Measurements from ENCODE around the gene ACSF3. TPM values are rescaled to one million over a fixed set of nuclear protein-coding genes. Genes with fewer than 3 reads are reported as not detected.

The ACSF3 gene
- total RNA-seq, 1 donor = 46.6 TPM

- no peak for DNase-seq (ENCODE audit: low read depth in 2 of 3, low spot score in 2 of 3)
Measured at GRCh38 chr16:89140981-89141883, 47.6 kb downstream of the ACSF3 start.

- no peak for DNase-seq (ENCODE audit: low read depth in 2 of 3, low spot score in 2 of 3)
Measured at GRCh38 chr16:89141884-89142267, 48.2 kb downstream of the ACSF3 start.

DNA sequence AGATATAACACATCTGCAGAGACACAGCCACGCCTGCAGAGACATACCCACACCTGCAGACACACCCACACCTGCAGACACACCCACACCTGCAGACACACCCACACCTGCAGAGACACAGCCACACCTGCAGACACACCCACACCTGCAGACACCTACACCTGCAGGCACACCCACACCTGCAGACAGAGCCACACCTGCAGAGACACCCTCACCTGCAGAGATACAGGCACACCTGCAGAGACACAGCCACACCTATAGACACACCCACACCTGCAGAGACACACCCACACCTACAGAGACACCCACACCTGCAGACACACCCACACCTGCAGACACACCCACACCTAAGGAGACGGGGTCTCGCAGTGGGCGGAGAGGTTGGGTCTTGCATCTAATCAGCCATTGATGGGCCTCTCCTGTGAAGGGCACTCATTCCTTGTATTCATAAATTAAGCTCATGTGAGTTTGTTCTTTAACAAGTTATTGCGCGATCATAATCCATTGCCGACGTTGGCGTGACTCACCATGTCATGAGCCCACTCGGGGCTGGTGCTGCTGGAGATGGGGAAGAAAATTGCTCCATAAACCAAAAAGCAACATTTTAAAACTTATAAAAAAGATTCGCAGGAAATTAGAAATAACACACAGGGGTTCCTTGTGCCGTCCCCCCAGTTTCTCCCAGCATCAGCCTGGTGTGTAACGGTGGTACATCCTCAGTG is 49.0 kb downstream of the ACSF3 start:
- no peak for DNase-seq (ENCODE audit: low read depth in 2 of 3, low spot score in 2 of 3)

DNA sequence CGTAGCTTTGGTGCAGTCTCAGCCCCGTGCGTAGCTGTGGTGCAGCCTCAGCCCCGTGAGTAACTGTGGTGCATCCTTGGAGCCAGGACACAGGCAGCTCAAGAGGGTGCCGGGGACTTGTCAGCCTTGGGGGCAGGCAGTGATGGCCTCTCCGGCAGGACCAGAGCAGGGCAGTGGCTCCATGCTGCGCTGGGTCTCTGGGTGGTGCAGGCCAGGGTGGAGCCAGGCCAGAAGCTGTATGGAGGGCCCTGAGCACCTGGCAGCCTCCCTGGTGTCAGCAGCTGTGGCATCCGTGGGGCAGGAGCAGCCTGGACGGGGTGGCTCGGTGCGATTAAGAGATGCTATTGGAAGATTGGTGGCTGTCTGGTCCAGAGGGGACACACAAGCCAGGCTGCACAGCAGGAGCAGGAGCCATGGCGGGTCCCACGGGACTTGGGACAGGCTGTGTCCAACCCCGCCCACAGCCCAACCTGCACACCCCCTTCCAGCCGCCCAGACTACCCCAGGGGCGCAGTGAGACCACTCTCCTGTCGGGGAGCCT is 49.6 kb downstream of the ACSF3 start:
- no peak for DNase-seq (ENCODE audit: low read depth in 2 of 3, low spot score in 2 of 3)

- DNase-seq (ENCODE audit: low read depth in 2 of 3, low spot score in 2 of 3) = no peak
Measured at GRCh38 chr16:89143911-89144675, 50.4 kb downstream of the ACSF3 start.

GRCh38 chr16:89144681-89145080 is 51.0 kb downstream of the ACSF3 start:
- no peak for DNase-seq (ENCODE audit: low read depth in 2 of 3, low spot score in 2 of 3)

DNA sequence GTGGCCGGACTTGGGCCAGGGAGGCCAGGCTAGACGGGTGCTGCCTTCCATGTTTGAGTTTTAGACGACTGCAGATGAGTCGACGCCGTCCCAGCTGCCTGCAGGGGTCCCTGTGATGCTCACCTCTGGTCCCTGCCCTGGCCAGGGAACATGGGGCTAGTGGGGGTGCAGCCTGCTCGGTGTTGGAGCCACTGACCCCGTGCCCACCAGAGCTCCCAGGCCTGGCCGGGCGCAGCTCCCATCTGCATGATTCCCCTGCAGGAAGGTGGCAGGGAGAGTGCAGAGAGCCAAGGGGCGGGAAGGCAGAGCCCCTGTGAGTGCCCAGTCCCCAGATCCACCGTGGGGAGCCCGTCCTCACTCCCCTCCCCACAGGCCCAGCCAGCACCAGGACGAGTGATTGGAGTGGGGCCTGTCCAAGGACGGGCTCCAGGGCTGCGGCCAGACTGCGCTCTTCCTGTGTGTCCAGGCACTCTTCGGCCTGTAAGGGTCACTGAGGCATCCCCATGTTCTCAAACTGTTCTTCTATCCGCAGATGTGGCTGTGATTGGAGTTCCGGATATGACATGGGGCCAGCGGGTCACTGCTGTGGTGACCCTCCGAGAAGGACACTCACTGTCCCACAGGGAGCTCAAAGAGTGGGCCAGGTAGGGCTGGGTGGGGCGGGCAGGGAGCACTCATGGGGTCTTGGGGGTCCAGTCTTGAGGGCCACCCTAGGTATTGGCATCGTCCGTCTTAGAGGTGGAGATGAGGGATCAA is 51.9 kb downstream of the ACSF3 start:
- no peak for DNase-seq (ENCODE audit: low read depth in 2 of 3, low spot score in 2 of 3)

DNA sequence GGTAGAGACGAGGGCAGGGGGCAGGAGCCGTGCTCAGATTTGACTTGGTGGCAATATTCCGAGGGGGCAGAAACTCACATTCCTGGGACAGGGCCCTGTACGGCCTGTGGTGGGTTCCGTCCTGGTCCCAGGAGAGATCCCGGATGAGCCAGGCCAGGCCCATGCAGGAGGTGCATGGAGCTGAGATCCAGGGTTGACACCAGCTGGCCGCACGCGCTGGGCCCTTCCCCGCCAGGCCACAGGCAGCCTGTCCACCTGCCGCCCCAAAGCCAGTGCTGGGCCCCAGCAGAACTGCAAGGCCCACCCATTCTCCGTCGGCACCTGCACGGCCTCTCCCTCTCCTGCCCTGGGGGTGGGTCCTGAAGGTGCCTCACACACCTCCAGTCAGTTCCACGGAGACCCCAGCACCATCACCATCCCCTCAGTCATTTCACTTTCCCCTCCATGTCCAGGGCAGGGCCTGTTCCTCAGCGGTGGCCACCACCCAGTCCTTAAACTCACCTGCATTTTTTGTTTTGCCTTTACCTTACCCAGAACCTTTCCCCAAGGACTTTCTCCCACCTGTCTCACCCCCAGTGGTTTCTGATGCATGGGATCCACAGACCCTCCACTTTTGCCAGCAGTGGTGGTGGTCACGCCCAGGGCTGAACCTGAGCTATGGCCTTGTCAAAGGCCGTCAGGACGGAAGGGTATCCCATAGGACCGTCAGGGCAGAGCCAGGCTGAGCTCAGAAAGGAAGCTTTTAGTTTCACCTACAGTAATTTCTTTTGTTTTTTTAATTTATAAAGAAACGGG is 52.8 kb downstream of the ACSF3 start:
- no peak for DNase-seq (ENCODE audit: low read depth in 2 of 3, low spot score in 2 of 3)

DNA sequence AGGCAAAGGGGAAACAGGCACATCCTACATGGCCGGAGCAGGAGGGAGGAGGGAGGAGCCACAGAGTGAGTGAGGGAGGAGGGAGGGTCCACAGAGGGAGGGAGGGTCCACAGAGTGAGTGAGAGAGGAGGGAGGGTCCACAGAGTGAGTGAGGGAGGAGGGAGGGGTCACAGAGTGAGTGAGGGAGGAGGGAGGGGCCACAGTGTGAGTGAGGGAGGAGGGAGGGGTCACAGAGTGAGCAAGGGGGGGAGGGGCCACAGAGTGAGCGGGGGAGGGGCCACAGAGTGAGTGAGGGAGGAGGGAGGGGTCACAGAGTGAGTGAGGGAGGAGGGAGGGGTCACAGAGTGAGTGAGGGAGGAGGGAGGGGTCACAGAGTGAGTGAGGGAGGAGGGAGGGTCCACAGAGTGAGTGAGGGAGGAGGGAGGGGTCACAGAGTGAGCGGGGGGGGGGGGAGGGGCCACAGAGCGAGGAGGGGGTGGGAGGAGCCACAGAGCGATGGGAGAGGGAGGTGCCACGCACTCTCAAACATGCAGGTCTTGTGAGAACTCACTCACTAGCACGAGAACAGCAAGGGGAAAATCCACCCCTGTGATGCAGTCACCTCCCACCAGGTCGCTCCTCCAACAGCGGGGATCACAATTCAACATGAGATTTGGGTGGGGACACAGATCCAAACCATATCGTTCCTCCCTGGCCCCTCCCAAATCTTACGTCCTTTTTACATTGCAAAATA is 53.6 kb downstream of the ACSF3 start:
- no peak for DNase-seq (ENCODE audit: low read depth in 2 of 3, low spot score in 2 of 3)

- no peak for DNase-seq (ENCODE audit: low read depth in 2 of 3, low spot score in 2 of 3)
Measured at GRCh38 chr16:89149386-89149785, 55.7 kb downstream of the ACSF3 start.

DNA sequence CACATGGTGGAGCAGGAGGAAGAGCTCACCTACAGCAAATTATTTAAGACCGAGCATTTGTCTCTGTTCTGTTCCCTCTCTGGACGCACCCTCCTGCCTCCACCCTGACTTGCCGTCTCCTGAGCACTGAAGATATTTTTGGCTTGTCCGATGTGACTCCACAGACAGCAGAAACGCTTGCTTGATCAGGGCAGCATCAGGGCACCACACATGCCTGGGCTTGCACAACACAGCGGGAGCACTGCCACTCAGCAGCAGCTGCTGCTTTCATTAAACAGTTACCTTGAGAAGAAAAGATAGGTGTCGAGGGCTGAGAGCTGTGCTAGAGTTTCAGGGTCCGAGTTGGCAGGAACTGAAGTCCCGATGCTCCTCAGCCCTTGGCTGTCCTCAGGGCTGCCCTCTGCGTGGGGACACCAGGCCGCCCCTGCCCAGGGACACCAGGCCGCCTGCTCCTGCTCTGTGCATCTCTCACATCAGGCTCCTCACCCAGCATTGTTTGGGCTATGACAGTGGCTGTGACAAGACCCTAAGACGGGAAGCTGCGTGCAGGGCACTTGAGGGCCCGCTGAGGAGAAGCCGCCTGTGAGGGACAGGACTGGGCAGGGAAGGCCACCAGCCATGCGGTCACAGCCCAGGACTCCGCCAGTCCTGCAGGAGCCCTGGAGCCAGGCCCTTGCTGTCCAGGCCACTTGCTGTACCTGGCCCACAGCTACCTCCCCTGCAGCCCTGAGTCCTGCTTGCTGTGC is 56.6 kb downstream of the ACSF3 start:
- no peak for DNase-seq (ENCODE audit: low read depth in 2 of 3, low spot score in 2 of 3)

GRCh38 chr16:89150981-89151380 is 57.3 kb downstream of the ACSF3 start:
- no peak for DNase-seq (ENCODE audit: low read depth in 2 of 3, low spot score in 2 of 3)

- DNase-seq (ENCODE audit: low read depth in 2 of 3, low spot score in 2 of 3) = no peak
Measured at GRCh38 chr16:89152831-89153700, 59.4 kb downstream of the ACSF3 start.

- DNase-seq (ENCODE audit: low read depth in 2 of 3, low spot score in 2 of 3) = no peak
Measured at GRCh38 chr16:89153848-89154271, 60.2 kb downstream of the ACSF3 start.

- no peak for DNase-seq (ENCODE audit: low read depth in 2 of 3, low spot score in 2 of 3)
Measured at GRCh38 chr16:89154390-89155183, 60.9 kb downstream of the ACSF3 start.

DNA sequence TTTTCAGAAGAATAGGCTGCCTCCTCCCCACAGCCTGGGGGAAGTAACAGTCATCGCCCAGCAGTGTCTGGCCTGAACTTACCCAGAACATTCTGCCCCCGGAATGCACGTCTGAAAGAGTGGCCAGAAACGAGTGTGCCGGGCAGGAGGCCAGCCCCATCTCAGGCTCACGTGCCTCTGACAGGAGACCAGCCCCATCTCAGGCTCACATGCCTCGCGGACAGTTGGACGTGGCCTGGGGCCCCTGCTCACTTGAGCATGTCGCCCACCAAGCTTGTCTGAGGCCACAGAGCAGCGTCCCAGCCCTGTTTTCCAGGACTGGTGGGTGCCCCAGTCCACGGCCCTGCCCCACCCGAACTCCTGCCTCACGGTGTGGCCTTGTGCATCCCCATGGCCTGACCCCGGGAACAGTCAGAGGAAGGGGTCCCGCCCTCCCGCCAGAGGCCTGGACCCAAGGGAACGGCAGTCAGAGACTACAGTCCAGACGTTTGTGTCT is 61.6 kb downstream of the ACSF3 start:
- DNase-seq (ENCODE audit: low read depth in 2 of 3, low spot score in 2 of 3) = no peak
